NCI-H524 treated with DMSO at 0.1 percent for 48 hours (cell line): Measurements from ENCODE around the gene PCDHB13.
"Not testable (repeated sequence)": the region's sequence is repeated elsewhere in the genome, so short reads cannot be mapped to it uniquely, and the experiment has no call there.

ENCODE experiments used
- DNase-seq: peaks from one replicate; lab custom pipeline; 2025; lab: John Stamatoyannopoulos, UW

The PCDHB13 gene

DNA sequence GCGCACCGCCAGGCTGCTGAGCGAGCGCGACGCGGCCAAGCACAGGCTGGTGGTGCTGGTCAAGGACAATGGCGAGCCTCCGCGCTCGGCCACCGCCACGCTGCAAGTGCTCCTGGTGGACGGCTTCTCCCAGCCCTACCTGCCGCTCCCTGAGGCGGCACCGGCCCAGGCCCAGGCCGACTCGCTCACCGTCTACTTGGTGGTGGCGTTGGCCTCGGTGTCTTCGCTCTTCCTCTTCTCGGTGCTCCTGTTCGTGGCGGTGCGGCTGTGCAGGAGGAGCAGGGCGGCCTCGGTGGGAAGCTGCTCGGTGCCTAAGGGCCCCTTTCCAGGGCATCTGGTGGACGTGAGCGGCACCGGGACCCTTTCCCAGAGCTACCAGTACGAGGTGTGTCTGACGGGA is 12.1 kb upstream of the PCDHB13 start:
- DNase-seq = not testable (repeated sequence)

- DNase-seq = no peak
Observed at GRCh38 chr5:141208478-141208877, 5.2 kb upstream of the PCDHB13 start, which contains the start of gene PCDHB12. TSS of gene PCDHB12 (plus strand) at chr5:141208719. CDS start at chr5:141208908, 189 bp downstream.

- not testable (repeated sequence) for DNase-seq
Observed at GRCh38 chr5:141210281-141210680, 3.4 kb upstream of the PCDHB13 start.

DNA sequence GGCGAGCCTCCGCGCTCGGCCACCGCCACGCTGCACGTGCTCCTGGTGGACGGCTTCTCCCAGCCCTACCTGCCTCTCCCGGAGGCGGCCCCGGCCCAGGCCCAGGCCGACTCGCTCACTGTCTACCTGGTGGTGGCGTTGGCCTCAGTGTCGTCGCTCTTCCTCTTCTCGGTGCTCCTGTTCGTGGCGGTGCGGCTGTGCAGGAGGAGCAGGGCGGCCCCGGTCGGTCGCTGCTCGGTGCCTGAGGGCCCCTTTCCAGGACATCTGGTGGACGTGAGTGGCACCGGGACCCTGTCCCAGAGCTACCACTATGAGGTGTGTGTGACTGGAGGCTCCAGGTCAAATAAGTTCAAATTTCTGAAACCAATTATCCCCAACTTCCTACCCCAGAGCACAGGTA is 2.9 kb upstream of the PCDHB13 start:
- DNase-seq = not testable (repeated sequence)

DNA sequence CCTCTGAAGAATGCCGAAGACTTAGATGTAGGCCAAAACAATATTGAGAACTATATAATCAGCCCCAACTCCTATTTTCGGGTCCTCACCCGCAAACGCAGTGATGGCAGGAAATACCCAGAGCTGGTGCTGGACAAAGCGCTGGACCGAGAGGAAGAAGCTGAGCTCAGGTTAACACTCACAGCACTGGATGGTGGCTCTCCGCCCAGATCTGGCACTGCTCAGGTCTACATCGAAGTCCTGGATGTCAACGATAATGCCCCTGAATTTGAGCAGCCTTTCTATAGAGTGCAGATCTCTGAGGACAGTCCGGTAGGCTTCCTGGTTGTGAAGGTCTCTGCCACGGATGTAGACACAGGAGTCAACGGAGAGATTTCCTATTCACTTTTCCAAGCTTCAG is 864 bp downstream of the PCDHB13 start:
- not testable (repeated sequence) for DNase-seq

GRCh38 chr5:141215504-141215903 is 1.8 kb downstream of the PCDHB13 start:
- DNase-seq = not testable (repeated sequence)

DNA sequence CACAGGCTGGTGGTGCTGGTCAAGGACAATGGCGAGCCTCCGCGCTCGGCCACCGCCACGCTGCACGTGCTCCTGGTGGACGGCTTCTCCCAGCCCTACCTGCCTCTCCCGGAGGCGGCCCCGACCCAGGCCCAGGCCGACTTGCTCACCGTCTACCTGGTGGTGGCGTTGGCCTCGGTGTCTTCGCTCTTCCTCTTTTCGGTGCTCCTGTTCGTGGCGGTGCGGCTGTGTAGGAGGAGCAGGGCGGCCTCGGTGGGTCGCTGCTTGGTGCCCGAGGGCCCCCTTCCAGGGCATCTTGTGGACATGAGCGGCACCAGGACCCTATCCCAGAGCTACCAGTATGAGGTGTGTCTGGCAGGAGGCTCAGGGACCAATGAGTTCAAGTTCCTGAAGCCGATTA is 2.3 kb downstream of the PCDHB13 start:
- DNase-seq = not testable (repeated sequence)

- DNase-seq = no peak
Observed at GRCh38 chr5:141223112-141223783, 9.5 kb downstream of the PCDHB13 start, which contains the start of gene PCDHB14. TSS of gene PCDHB14 (plus strand) at chr5:141223343. CDS start at chr5:141223506, 163 bp downstream.

DNA sequence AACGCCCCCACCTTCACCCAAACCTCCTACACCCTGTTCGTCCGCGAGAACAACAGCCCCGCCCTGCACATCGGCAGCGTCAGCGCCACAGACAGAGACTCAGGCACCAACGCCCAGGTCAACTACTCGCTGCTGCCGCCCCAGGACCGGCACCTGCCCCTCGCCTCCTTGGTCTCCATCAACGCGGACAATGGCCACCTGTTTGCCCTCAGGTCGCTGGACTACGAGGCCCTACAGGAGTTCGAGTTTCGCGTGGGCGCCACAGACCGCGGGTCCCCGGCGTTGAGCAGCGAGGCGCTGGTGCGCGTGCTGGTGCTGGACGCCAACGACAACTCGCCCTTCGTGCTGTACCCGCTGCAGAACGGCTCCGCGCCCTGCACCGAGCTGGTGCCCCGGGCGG is 11.1 kb downstream of the PCDHB13 start:
- not testable (repeated sequence) for DNase-seq

DNA sequence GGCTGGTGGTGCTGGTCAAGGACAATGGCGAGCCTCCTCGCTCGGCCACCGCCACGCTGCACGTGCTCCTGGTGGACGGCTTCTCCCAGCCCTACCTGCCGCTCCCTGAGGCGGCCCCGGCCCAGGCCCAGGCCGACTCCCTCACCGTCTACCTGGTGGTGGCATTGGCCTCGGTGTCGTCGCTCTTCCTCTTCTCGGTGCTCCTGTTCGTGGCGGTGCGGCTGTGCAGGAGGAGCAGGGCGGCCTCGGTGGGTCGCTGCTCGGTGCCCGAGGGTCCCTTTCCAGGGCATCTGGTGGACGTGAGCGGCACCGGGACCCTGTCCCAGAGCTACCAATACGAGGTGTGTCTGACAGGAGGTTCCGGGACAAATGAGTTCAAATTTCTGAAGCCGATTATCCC is 11.7 kb downstream of the PCDHB13 start:
- not testable (repeated sequence) for DNase-seq

- no peak for DNase-seq
Observed at GRCh38 chr5:141234109-141234667, 20.5 kb downstream of the PCDHB13 start.

- not testable (repeated sequence) for DNase-seq
Observed at GRCh38 chr5:141235922-141236321, 22.2 kb downstream of the PCDHB13 start.

DNA sequence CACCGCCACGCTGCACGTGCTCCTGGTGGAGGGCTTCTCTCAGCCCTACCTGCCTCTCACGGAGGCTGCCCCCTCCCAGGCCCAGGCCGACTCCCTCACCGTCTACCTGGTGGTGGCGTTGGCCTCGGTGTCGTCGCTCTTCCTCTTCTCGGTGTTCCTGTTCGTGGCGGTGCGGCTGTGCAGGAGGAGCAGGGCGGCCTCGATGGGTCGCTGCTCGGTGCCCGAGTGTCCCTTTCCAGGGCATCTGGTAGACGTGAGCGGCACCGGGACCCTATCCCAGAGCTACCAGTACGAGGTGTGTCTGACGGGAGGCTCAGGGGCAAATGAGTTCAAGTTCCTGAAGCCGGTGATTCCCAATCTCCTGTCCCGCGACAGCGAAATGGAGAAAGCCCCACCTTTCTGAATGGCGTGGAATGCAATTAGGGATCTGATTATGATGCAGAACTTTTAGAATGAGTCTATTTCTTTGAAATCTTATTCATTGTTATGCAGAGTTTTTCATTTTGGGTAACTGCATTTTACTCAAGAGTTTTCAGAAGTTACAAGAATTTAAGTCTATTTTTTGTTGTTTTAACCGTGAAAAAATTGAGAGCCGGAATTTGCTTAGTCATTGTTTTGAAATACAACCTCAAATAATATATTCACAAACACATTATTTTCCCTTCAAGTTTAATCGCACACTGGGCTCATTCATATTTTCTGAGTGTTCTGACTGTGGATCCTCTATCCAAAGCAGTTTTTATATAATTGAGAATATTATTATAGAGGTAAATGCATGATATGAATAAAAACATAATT is 23.0 kb downstream of the PCDHB13 start:
- no peak for DNase-seq

GRCh38 chr5:141241496-141241895 is 27.8 kb downstream of the PCDHB13 start:
- DNase-seq = no peak

- no peak for DNase-seq
Observed at GRCh38 chr5:141245250-141245717, 31.6 kb downstream of the PCDHB13 start, which contains the start of gene PCDHB15. TSS of gene PCDHB15 (plus strand) at chr5:141245395. CDS start at chr5:141245579, 184 bp downstream.

GRCh38 chr5:141246971-141247370 is 33.3 kb downstream of the PCDHB13 start:
- DNase-seq = not testable (repeated sequence)

DNA sequence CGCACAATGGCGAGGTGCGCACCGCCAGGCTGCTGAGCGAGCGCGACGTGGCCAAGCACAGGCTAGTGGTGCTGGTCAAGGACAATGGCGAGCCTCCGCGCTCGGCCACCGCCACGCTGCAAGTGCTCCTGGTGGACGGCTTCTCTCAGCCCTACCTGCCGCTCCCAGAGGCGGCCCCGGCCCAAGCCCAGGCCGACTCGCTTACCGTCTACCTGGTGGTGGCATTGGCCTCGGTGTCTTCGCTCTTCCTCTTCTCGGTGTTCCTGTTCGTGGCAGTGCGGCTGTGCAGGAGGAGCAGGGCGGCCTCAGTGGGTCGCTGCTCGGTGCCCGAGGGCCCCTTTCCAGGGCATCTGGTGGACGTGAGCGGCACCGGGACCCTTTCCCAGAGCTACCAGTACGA is 33.7 kb downstream of the PCDHB13 start:
- not testable (repeated sequence) for DNase-seq

DNA sequence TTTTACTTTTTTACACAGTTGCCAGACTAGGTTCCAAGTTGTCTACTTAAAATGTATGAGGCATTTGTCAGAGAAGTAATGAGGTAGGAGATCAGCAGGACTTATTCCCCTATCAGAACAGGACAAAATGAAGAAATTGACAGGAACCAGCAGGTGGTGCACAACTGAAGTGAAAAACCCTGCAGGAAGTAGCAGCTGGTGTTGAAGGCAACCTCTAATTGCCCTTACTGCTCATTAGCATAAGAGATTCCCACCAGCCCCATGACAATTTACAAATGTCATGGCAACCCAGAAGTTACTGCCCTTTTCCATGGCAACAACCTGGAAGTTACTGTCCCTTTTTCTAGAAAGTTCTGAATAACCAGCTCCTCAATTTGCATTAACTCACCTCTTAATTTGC is 36.9 kb downstream of the PCDHB13 start:
- no peak for DNase-seq

DNA sequence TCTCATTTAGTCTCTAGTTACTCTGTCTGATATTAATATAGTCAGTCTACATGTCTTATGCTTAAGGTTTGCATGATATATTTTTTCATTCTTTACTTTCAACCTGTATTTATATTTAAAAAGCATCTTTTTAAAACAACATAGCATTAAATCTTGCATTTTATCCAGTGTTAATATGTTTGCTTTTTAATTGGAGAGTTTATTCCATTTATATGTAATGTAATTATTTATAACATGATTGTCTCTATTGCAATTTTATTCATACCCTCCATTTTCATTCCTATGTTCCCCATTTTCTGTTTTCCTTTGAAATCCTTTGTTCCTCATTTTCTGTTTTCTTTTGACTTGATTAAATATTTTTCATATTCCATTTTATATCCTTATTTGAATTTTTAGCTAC is 44.7 kb downstream of the PCDHB13 start:
- DNase-seq = no peak

GRCh38 chr5:141258948-141259347 is 45.2 kb downstream of the PCDHB13 start:
- DNase-seq = no peak

- no peak for DNase-seq
Observed at GRCh38 chr5:141260458-141261237, 46.9 kb downstream of the PCDHB13 start.

GRCh38 chr5:141261238-141261546 is 47.5 kb downstream of the PCDHB13 start:
- no peak for DNase-seq
